ENCODE measurements around the gene GRID2.
"Not testable (repeated sequence)": the region's sequence is repeated elsewhere in the genome, so short reads cannot be mapped to it uniquely, and the experiment has no call there.

Gene GRID2

GRCh38 chr4:92303621-92304027 is at the start of gene GRID2:
TSS of gene GRID2 (plus strand) at chr4:92303966.
- no peak for DNase-seq (ENCODE audit: low spot score)

GRCh38 chr4:92253986-92254671 is 49.6 kb upstream of the GRID2 start:
- no peak for DNase-seq (ENCODE audit: low spot score)

GRCh38 chr4:92254767-92255442 is 48.9 kb upstream of the GRID2 start:
- no peak for DNase-seq (ENCODE audit: low spot score)

- no peak for DNase-seq (ENCODE audit: low spot score)
These were observed 47.9 kb upstream of the GRID2 start for GRCh38 chr4:92255920-92256244.

GRCh38 chr4:92257931-92258857 is 45.6 kb upstream of the GRID2 start:
- DNase-seq (ENCODE audit: low spot score) = no peak

GRCh38 chr4:92261256-92261655 is 42.5 kb upstream of the GRID2 start:
- DNase-seq (ENCODE audit: low spot score) = no peak

- DNase-seq (ENCODE audit: low spot score) = no peak
These were observed 41.4 kb upstream of the GRID2 start for GRCh38 chr4:92262371-92262770.

- DNase-seq (ENCODE audit: low spot score) = no peak
These were observed 40.8 kb upstream of the GRID2 start for GRCh38 chr4:92263010-92263409.

GRCh38 chr4:92263575-92263974 is 40.2 kb upstream of the GRID2 start:
- no peak for DNase-seq (ENCODE audit: low spot score)

- DNase-seq (ENCODE audit: low spot score) = no peak
These were observed 39.6 kb upstream of the GRID2 start for GRCh38 chr4:92264163-92264562.

GRCh38 chr4:92265021-92265420 is 38.7 kb upstream of the GRID2 start:
- DNase-seq (ENCODE audit: low spot score) = no peak

GRCh38 chr4:92265798-92266197 is 38.0 kb upstream of the GRID2 start:
- no peak for DNase-seq (ENCODE audit: low spot score)

GRCh38 chr4:92266521-92266920 is 37.2 kb upstream of the GRID2 start:
- no peak for DNase-seq (ENCODE audit: low spot score)

GRCh38 chr4:92268642-92269041 is 35.1 kb upstream of the GRID2 start:
- no peak for DNase-seq (ENCODE audit: low spot score)

- no peak for DNase-seq (ENCODE audit: low spot score)
These were observed 32.9 kb upstream of the GRID2 start for GRCh38 chr4:92270908-92271307.

GRCh38 chr4:92271551-92271950 is 32.2 kb upstream of the GRID2 start:
- not testable (repeated sequence) for DNase-seq (ENCODE audit: low spot score)

GRCh38 chr4:92277057-92277881 is 26.5 kb upstream of the GRID2 start:
- not testable (repeated sequence) for DNase-seq (ENCODE audit: low spot score)

GRCh38 chr4:92279296-92279695 is 24.5 kb upstream of the GRID2 start:
- DNase-seq (ENCODE audit: low spot score) = no peak

GRCh38 chr4:92299152-92299551 is 4.6 kb upstream of the GRID2 start:
- DNase-seq (ENCODE audit: low spot score) = no peak

GRCh38 chr4:92304121-92304520 is 355 bp downstream of the GRID2 start:
- DNase-seq (ENCODE audit: low spot score) = no peak

- no peak for DNase-seq (ENCODE audit: low spot score)
These were observed 840 bp downstream of the GRID2 start for GRCh38 chr4:92304606-92305005.
